Measurements from ENCODE around the gene RSF1.

Gene RSF1

GRCh38 chr11:77747381-77747969 lies 73.0 kb downstream of the RSF1 start:
- Mint-ChIP-seq H3K36me3 (ENCODE audit: low read depth) (peaks cover 16% of the 10 kb centered on the region), H3K27ac (no peak overlapping the region), H3K4me3 (no peak overlapping the region), H3K9me3 (no peaks in the 10 kb centered on the region), H3K4me1 (ENCODE audit: low read depth) (no peaks in the 10 kb centered on the region), H3K27me3 (no peaks in the 10 kb centered on the region)

GRCh38 chr11:77736473-77736872 lies 84.0 kb downstream of the RSF1 start:
- Mint-ChIP-seq H3K9me3 (peaks cover 7% of the 10 kb centered on the region), H3K4me3 (no peak overlapping the region), H3K36me3 (ENCODE audit: low read depth) (peaks cover 70% of the 10 kb centered on the region), H3K27ac (no peak overlapping the region), H3K4me1 (ENCODE audit: low read depth) (no peaks in the 10 kb centered on the region), H3K27me3 (no peaks in the 10 kb centered on the region)

- Mint-ChIP-seq H3K4me3 (no peak overlapping the region), H3K36me3 (ENCODE audit: low read depth) (peaks cover 78% of the 10 kb centered on the region), H3K27ac (no peak overlapping the region), H3K4me1 (ENCODE audit: low read depth) (no peaks in the 10 kb centered on the region), H3K27me3 (no peaks in the 10 kb centered on the region), H3K9me3 (peaks cover 17% of the 10 kb centered on the region)
These were observed 85.6 kb downstream of the RSF1 start for GRCh38 chr11:77734890-77735289.

- H3K4me1 Mint-ChIP-seq (ENCODE audit: low read depth), result peaks cover under 1% of the 10 kb centered on the region
- H3K36me3 Mint-ChIP-seq (ENCODE audit: low read depth), result peaks cover 62% of the 10 kb centered on the region
- H3K9me3 Mint-ChIP-seq, result peaks cover 17% of the 10 kb centered on the region
- H3K27ac Mint-ChIP-seq, result no peak overlapping the region
- H3K27me3 Mint-ChIP-seq, result no peaks in the 10 kb centered on the region
- no peak overlapping the region for H3K4me3 Mint-ChIP-seq
These were observed 88.4 kb downstream of the RSF1 start for GRCh38 chr11:77732143-77732542.

GRCh38 chr11:77730789-77731188 lies 89.7 kb downstream of the RSF1 start:
- Mint-ChIP-seq H3K27ac (no peak overlapping the region), H3K36me3 (ENCODE audit: low read depth) (peaks cover 49% of the 10 kb centered on the region), H3K4me1 (ENCODE audit: low read depth) (peaks cover 3% of the 10 kb centered on the region)

GRCh38 chr11:77729063-77729462 lies 91.5 kb downstream of the RSF1 start:
- no peak overlapping the region for H3K27ac Mint-ChIP-seq
- no peaks in the 10 kb centered on the region for H3K27me3 Mint-ChIP-seq
- H3K4me3 Mint-ChIP-seq, result no peak overlapping the region
- H3K36me3 Mint-ChIP-seq (ENCODE audit: low read depth), result peaks cover 43% of the 10 kb centered on the region
- peaks cover 17% of the 10 kb centered on the region for H3K9me3 Mint-ChIP-seq
- peaks cover 3% of the 10 kb centered on the region for H3K4me1 Mint-ChIP-seq (ENCODE audit: low read depth)

More at GRCh38 chr11:77730789-77731188, 89.7 kb downstream of the RSF1 start:
- Mint-ChIP-seq H3K27me3 (no peaks in the 10 kb centered on the region), H3K9me3 (peaks cover 17% of the 10 kb centered on the region), H3K4me3 (no peak overlapping the region)

GRCh38 chr11:77728203-77728786 lies 92.2 kb downstream of the RSF1 start:
- no peaks in the 10 kb centered on the region for H3K27me3 Mint-ChIP-seq
- no peak overlapping the region for H3K4me3 Mint-ChIP-seq
- peaks cover 43% of the 10 kb centered on the region for H3K36me3 Mint-ChIP-seq (ENCODE audit: low read depth)
- peaks cover 3% of the 10 kb centered on the region for H3K4me1 Mint-ChIP-seq (ENCODE audit: low read depth)
- H3K9me3 Mint-ChIP-seq, result peaks cover 17% of the 10 kb centered on the region
- H3K27ac Mint-ChIP-seq, result no peak overlapping the region

GRCh38 chr11:77726524-77726923 lies 94.0 kb downstream of the RSF1 start:
- no peaks in the 10 kb centered on the region for H3K27me3 Mint-ChIP-seq
- peaks cover 3% of the 10 kb centered on the region for H3K4me1 Mint-ChIP-seq (ENCODE audit: low read depth)
- H3K4me3 Mint-ChIP-seq, result no peak overlapping the region
- H3K36me3 Mint-ChIP-seq (ENCODE audit: low read depth), result peaks cover 37% of the 10 kb centered on the region
- H3K9me3 Mint-ChIP-seq, result peaks cover 10% of the 10 kb centered on the region
- no peak overlapping the region for H3K27ac Mint-ChIP-seq

- H3K36me3 Mint-ChIP-seq (ENCODE audit: low read depth), result peaks cover 29% of the 10 kb centered on the region
- H3K4me3 Mint-ChIP-seq, result no peak overlapping the region
- no peaks in the 10 kb centered on the region for H3K27me3 Mint-ChIP-seq
- no peak overlapping the region for H3K27ac Mint-ChIP-seq
- H3K9me3 Mint-ChIP-seq, result peaks cover 3% of the 10 kb centered on the region
- peaks cover 3% of the 10 kb centered on the region for H3K4me1 Mint-ChIP-seq (ENCODE audit: low read depth)
These were observed 95.1 kb downstream of the RSF1 start for GRCh38 chr11:77725433-77725832.

GRCh38 chr11:77724636-77725035 lies 95.9 kb downstream of the RSF1 start:
- peaks cover 3% of the 10 kb centered on the region for H3K4me1 Mint-ChIP-seq (ENCODE audit: low read depth)
- H3K4me3 Mint-ChIP-seq, result no peak overlapping the region
- H3K27me3 Mint-ChIP-seq, result no peaks in the 10 kb centered on the region
- peaks cover 27% of the 10 kb centered on the region for H3K36me3 Mint-ChIP-seq (ENCODE audit: low read depth)
- H3K27ac Mint-ChIP-seq, result peak overlapping the region; percentile 29
- H3K9me3 Mint-ChIP-seq, result no peaks in the 10 kb centered on the region

GRCh38 chr11:77723024-77723423 lies 97.5 kb downstream of the RSF1 start:
- Mint-ChIP-seq H3K36me3 (ENCODE audit: low read depth) (peaks cover 41% of the 10 kb centered on the region), H3K27me3 (no peaks in the 10 kb centered on the region), H3K9me3 (no peaks in the 10 kb centered on the region), H3K27ac (no peak overlapping the region), H3K4me1 (ENCODE audit: low read depth) (peaks cover 3% of the 10 kb centered on the region), H3K4me3 (no peak overlapping the region)

GRCh38 chr11:77710358-77710757 lies 110.2 kb downstream of the RSF1 start:
- no peak overlapping the region for H3K27ac Mint-ChIP-seq
- H3K4me1 Mint-ChIP-seq (ENCODE audit: low read depth), result peaks cover 37% of the 10 kb centered on the region
- no peak overlapping the region for H3K4me3 Mint-ChIP-seq
- H3K9me3 Mint-ChIP-seq, result peaks cover 2% of the 10 kb centered on the region
- no peaks in the 10 kb centered on the region for H3K27me3 Mint-ChIP-seq
- peaks cover 30% of the 10 kb centered on the region for H3K36me3 Mint-ChIP-seq (ENCODE audit: low read depth)

- H3K36me3 Mint-ChIP-seq (ENCODE audit: low read depth), result peaks cover 26% of the 10 kb centered on the region
- H3K27ac Mint-ChIP-seq, result peak overlapping the region; percentile 31
- H3K4me1 Mint-ChIP-seq (ENCODE audit: low read depth), result peaks cover 49% of the 10 kb centered on the region
- H3K27me3 Mint-ChIP-seq, result no peaks in the 10 kb centered on the region
- H3K4me3 Mint-ChIP-seq, result no peak overlapping the region
- peaks cover 2% of the 10 kb centered on the region for H3K9me3 Mint-ChIP-seq
These were observed 114.5 kb downstream of the RSF1 start for GRCh38 chr11:77705876-77706579.

GRCh38 chr11:77705195-77705875 lies 115.2 kb downstream of the RSF1 start:
- peaks cover 47% of the 10 kb centered on the region for H3K4me1 Mint-ChIP-seq (ENCODE audit: low read depth)
- H3K36me3 Mint-ChIP-seq (ENCODE audit: low read depth), result peaks cover 26% of the 10 kb centered on the region
- H3K27me3 Mint-ChIP-seq, result no peaks in the 10 kb centered on the region
- H3K27ac Mint-ChIP-seq, result peak overlapping the region; percentile 79
- peak overlapping the region; percentile 40 for H3K4me3 Mint-ChIP-seq
- peaks cover 2% of the 10 kb centered on the region for H3K9me3 Mint-ChIP-seq

- Mint-ChIP-seq H3K4me1 (ENCODE audit: low read depth) (peaks cover 39% of the 10 kb centered on the region), H3K4me3 (no peak overlapping the region), H3K9me3 (peaks cover 2% of the 10 kb centered on the region), H3K27ac (no peak overlapping the region), H3K27me3 (no peaks in the 10 kb centered on the region), H3K36me3 (ENCODE audit: low read depth) (peaks cover 26% of the 10 kb centered on the region)
These were observed 116.5 kb downstream of the RSF1 start for GRCh38 chr11:77704029-77704428.
